GM21528 (cell line): ENCODE measurements around the gene IGSF3.

ENCODE experiments used
- ATAC-seq: cut with Tn5 transposase; IDR thresholded peaks from one replicate; pipeline ENCODE4 v1.9.1; 2021; ENCODE audit warnings: mild to moderate bottlenecking, moderate library complexity; ENCODE audit not compliant: unreplicated experiment, low FRiP score

IGSF3 gene

DNA sequence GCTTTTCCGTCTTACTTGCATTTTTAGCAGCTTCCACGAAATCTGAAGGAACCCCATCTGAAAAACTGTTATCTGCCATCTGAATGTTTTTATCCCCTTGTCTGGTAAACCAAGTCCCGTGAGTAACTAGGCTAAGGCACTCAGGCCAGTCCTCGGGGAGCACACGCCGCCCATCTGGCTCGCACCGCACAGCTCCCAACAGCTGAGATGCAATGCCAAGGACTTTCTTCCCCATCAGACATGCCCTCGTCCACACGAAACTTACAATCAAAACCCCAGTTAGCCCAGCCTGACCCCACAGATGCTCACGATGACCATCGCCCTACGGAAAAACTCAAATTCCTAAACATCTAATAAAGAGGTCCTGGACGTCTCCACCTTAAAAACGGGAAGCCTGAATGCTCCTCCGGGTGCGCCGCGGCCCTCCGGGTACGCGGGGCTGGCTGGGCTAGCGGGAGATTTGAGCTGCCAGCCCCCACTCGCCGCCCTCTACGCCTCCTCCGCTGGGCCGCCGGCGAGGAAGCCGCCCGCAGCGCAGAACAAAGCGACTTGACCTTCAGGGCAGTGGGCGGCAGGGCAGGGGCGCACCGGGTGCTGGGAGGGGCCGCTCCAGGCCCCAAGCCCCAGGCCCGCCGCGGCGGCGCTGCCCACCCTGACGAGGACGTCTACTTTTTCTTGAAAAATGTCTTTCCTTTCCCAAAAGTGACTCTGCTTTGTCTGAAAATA, 133.4 kb downstream of the IGSF3 start:
- ATAC-seq, result no peak

DNA sequence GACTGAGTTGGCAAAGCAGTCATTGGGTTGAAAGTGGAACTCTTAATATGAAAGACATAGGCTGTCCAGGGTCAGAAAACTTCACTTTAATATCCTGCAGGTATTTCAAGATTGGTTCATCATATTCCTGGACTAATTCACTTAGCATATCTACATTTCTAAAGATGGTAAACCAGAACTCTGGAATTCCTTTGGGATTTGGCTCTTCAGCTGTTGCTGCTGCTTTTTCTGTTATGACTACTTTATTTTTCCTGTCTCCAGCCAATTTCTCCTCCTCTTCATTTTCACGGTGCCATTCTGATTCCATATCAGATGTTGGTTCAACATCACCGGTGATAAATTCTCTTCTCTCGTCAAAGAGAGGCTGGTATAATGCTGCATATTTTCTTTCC, 134.1 kb downstream of the IGSF3 start:
- no peak for ATAC-seq

DNA sequence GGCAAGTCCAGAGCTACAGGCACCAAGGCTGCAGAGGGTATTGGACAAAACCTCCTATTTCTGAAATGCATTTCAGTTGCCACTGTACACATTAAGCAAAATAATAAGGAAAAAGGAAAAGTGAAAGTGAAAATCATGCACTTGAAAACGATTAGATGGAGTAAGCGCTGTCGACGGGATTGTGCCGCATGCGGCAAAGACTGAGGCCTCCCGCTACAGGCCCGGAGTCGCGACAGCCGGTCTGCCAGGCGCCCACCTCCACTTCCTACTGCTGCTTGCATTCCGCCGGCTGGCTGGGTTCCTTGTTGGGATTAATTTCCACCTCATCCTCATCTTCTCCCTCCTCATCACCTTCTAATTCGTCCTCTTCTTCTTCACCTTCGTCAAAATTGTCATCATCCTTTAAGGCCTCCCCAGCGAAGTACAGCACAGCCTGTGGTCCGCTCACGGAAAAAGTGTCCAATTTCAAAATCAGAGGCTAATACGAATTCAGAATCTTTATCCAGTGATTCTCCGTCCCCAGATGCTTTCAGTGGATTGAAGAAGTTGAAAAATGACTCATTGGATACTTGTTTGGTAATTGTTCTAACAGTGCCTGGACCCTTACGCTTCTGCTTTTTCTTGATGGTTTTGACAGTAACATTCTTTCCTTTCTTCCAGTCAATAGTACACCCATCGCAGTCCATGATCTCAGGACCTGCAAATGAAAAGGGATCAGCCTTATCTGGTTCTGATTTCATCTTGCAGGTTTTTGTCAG, 134.7 kb downstream of the IGSF3 start:
- ATAC-seq, result no peak

DNA sequence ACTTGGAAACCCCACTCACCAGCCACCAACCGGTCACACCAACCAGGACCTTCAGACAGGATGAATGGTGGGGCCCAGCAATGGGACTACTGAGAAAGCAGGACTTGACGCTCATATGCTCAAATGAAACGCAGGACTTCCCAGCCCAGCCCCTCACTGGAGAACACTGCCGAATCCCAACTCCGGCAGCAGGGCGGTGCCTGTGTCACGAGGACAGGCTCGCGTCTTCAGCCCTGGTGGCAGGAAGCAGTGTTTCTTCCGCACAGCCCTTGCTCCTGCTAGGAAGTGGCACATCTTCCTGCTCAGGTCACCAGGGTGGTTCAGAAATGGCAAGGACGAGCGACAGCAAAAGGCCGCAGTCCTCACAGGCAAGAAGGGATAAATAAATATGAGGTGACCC, 135.6 kb downstream of the IGSF3 start:
- ATAC-seq, result no peak

DNA sequence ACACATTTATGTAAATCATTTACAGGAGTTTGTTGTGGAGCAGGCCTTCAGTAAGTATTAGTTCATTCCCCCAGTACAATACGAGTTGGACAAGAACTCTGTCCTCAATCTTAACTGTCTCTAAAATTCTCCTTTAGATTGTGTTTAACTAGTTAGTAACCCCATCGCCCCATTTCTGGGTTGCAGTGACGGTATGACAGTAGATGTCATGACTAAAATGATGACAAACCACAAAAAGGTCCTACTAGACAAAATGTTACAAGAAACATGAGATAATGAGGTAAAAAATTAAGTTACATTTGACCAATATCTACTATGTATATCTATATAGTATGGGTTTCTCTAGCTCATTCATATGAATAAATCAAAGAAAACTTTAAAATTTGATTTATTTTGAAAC, 137.9 kb downstream of the IGSF3 start:
- no peak for ATAC-seq

DNA sequence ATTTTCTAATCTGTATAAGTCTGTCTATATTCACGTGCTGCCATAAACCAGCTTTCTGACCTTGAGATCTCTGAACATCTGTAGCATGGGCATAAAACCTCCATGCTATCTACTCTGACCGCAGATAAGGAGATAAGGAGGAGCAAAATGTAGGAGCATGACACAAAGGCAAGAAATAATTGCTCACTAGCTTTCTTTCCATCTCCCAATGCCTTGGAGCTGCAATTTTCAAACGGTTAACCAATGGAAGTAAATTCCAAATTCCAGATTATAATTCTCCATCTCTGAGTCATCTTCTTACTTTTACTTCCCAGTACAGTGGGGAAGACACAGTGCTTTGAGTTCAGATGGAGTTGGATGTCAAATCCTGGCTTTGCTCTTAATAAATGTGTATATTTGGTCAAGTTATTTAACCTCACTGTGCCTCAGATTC, 138.3 kb downstream of the IGSF3 start:
- ATAC-seq, result no peak

DNA sequence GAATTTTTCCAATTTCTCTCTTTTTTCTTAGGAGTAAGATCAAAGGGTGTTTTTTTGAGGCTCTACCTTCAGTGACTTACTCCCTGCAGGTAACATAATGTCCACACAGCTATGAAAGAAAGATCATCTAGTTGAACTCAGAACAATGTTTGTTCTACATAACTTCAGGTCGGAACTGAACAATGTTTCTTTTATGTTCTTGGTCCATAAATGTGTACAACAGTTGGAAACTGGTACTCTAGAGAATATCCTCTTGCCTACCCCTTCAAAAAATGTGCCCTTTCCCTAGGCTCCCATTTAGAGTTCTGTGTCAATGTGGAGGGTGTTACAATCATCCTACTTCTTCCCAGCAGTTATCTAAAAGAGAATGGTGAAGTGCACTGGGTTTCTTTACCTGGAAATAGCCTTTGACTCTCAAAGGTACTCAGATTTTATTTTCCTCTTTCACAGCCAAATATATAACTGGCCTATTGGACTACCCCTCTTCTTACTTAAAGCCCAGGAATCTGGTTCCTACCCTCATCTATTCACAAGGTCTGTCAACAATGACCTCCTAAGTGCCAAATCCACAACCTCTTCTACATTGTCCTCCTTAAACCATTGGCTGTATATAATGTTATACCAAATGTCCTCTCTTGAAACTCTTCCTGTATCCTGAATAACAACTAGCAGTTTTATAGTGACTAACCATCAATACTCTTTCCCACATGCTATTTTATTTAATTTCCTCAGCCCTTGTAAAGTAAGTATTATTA, 139.0 kb downstream of the IGSF3 start:
- no peak for ATAC-seq

DNA sequence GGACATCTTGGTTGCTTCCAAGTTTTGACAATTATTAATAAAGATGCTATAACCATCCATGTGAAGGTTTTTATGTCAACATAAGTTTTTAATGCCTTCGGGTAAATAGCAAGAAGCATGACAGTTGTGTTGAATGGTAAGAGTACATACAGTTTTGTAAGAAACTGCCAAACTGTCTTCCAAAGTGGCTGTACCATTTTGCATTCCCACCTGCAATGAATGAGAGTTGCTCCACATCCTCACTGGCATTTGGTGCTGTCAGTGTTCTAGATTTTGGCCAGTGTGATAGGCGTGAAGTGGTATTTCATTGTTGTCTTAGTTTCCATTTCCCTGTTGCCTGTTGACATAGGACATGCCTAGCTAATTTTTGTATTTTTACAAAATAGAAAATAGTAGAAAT, 142.1 kb downstream of the IGSF3 start:
- no peak for ATAC-seq
